ENCODE data around the gene ARHGAP45. TPM values are rescaled to one million over a fixed set of nuclear protein-coding genes. Genes with fewer than 3 reads are reported as not detected.
A peak's percentile ranks its signal among the peaks of the same experiment; 100 is the strongest.

ARHGAP45 gene
- total RNA-seq, 4 donors from 2014 or later = 0.83 to 7.6 (median 3.4) TPM

DNA sequence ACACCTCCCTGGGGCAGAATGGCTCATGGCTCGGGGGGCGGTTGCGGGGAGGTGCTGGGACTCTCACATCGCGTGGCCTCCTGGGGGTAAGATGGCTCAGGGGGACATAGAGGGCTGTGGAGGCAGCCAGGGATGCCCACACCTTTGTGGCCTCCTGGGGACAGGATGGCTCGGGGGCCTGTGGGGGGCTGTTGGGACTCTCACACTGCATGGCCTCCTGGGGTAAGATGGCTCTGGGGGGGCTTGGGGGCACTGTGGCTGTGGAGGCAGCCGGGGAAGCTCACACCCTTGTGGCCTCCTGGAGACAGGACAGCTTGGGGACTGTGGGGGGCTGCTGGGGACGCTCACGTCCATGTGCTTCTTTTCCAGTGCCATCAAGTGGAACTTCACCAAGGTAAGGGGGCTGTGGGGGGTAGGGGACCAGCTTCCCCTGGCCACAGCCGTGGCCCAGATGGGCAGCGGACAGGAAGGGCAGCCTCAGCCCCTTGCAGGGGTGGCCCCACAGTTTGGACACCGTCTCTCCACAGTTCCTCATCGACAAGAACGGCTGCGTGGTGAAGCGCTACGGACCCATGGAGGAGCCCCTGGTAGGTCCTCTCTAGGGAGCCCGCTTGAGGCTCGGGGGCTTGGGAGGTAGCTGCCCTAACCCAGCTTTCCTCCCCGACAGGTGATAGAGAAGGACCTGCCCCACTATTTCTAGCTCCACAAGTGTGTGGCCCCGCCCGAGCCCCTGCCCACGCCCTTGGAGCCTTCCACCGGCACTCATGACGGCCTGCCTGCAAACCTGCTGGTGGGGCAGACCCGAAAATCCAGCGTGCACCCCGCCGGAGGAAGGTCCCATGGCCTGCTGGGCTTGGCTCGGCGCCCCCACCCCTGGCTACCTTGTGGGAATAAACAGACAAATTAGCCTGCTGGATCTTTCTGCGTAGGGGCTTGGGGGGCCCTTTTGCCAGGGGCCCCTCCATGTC, 39.2 kb downstream of the ARHGAP45 start:
- Histone ChIP-seq H3K9me3 (no peaks in the 10 kb centered on the region), H3K36me3 (peaks cover 0 to 22% of the 10 kb centered on the region in 2 donors), H3K27ac (peak overlapping the region in 3 of 4 donors; percentile 15 to 100 (median 95)), H3K4me3 (peak overlapping the region in 1 of 4 donors; percentile 69), H3K27me3 (no peaks in the 10 kb centered on the region), H3K4me1 (peaks cover 32 to 34% of the 10 kb centered on the region in 2 donors)
- intact Hi-C loops (cut with DNase I; ENCODE audit: low total_unique reads) = loop anchor here (2.0 to 10.0 kb wide), 2 partner anchors 135 to 959 kb away; partner anchors contain the start of gene ATP5F1D
- no peak for DNase-seq
- in situ Hi-C loops (cut with MboI; ENCODE audit: low sequenced_read_pairs in 4 of 4) = no loop called here
- ATAC-seq = no peak
- TF ChIP-seq, protein P1, sequence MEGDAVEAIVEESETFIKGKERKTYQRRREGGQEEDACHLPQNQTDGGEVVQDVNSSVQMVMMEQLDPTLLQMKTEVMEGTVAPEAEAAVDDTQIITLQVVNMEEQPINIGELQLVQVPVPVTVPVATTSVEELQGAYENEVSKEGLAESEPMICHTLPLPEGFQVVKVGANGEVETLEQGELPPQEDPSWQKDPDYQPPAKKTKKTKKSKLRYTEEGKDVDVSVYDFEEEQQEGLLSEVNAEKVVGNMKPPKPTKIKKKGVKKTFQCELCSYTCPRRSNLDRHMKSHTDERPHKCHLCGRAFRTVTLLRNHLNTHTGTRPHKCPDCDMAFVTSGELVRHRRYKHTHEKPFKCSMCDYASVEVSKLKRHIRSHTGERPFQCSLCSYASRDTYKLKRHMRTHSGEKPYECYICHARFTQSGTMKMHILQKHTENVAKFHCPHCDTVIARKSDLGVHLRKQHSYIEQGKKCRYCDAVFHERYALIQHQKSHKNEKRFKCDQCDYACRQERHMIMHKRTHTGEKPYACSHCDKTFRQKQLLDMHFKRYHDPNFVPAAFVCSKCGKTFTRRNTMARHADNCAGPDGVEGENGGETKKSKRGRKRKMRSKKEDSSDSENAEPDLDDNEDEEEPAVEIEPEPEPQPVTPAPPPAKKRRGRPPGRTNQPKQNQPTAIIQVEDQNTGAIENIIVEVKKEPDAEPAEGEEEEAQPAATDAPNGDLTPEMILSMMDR (IDR thresholded peaks at IDR 0.05 in 4 of 5, conservative IDR thresholded peaks at IDR 0.05 in 1 of 5) = no peak
- no peak for TF ChIP-seq POLR2A (IDR thresholded peaks at IDR 0.05)

DNA sequence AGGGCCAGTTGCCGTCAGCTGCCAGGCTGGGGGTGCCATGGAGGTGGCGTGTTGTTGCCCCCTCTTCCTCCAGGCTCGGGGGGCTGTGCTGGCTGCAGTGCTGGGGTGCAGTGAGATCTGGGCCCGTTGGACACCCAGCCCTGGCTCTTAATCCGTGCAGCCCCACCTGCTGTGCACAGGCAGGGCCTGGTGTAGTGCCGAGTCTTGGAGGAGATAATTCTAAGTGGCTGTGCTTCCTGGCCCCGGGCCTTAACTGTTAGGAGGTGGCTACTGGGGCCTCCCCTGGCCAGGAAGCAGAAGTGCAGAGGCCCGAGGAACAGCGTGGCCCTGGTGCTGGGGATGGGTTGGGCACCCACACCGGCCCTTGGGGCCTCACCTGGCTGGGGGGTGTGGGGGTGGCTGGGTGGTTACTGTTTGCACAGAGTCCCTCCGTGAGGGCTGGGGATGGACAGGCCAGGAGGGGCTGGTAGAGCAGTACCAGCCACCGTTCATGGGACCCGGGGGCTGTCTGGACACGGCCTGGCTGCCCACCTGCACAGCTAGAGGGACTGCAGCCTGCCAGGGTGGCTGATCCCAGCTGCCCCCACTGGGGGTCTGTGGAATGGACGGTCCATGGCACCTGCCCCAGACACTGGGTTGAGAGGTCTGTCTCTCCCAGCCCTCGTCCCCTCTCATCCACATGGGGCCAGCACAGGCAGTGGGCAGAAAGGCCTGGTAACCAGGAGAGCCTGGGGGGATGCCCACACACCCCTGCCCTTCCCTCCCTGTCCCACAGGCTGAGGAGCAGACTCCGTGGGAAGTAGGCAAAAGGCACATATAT, 40.1 kb downstream of the ARHGAP45 start:
- no peaks in the 10 kb centered on the region for H3K9me3 ChIP-seq
- no peaks in the 10 kb centered on the region for H3K27me3 ChIP-seq
- in situ Hi-C loops (cut with MboI; ENCODE audit: low sequenced_read_pairs in 4 of 4) = no loop called here
- peaks cover 23 to 32% of the 10 kb centered on the region in 2 donors for H3K4me1 ChIP-seq
- H3K4me3 ChIP-seq = no peak overlapping the region
- ATAC-seq (no peak), DNase-seq (no peak)
- peaks cover 0 to 22% of the 10 kb centered on the region in 2 donors for H3K36me3 ChIP-seq
- peak overlapping the region in 3 of 4 donors; percentile 2 to 95 (median 15) for H3K27ac ChIP-seq
- TF ChIP-seq, protein P1 (IDR thresholded peaks at IDR 0.05 in 4 of 5, conservative IDR thresholded peaks at IDR 0.05 in 1 of 5) = no peak
- no peak for TF ChIP-seq POLR2A (IDR thresholded peaks at IDR 0.05)
- intact Hi-C loops (cut with DNase I; ENCODE audit: low total_unique reads) = loop anchor here (10.0 kb wide), 1 partner anchor 958 kb away; no protein-coding TSS in a partner anchor

DNA sequence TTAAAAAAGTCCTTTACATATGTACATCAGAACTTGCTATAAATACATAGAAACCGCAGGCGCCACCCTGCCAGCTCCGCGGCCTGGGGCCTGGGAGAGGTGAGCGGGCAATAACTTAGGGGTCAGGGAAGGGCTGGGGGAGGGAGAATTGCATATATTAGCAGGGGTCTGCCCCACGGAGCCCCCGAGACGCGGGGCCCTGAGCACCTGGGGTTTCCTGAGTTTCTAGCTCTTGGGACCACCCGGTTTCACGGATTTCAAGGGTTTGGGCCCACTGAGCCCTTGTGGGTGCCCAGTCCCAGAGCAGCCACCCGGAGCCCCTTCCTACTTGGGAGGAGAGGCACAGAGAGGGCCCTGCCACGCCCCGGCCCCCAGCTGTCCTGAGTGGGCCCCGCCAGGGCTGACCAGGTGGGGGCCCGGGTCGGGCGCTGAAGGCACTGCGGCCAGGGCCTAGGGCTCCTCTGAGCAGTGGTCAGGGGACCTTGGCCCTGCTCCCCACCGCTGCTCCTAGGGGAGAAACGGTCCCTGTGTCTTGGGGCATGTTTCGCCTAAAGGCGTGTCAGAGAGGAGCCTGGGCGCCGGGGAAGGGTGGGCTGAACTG, 40.8 kb downstream of the ARHGAP45 start:
- intact Hi-C loops (cut with DNase I; ENCODE audit: low total_unique reads) = loop anchor here (10.0 kb wide), 1 partner anchor 957 kb away; no protein-coding TSS in a partner anchor
- ATAC-seq (no peak), DNase-seq (no peak)
- no peak for TF ChIP-seq POLR2A (IDR thresholded peaks at IDR 0.05)
- TF ChIP-seq, protein P1 (IDR thresholded peaks at IDR 0.05 in 4 of 5, conservative IDR thresholded peaks at IDR 0.05 in 1 of 5) = no peak
- H3K27ac ChIP-seq = peak overlapping the region in 1 of 4 donors; percentile 2
- H3K36me3 ChIP-seq = peaks cover 0 to 22% of the 10 kb centered on the region in 2 donors
- in situ Hi-C loops (cut with MboI; ENCODE audit: low sequenced_read_pairs in 4 of 4) = no loop called here
- H3K4me1 ChIP-seq = peaks cover 16 to 26% of the 10 kb centered on the region in 2 donors
- no peaks in the 10 kb centered on the region for H3K27me3 ChIP-seq
- H3K4me3 ChIP-seq = no peak overlapping the region
- H3K9me3 ChIP-seq = no peaks in the 10 kb centered on the region

DNA sequence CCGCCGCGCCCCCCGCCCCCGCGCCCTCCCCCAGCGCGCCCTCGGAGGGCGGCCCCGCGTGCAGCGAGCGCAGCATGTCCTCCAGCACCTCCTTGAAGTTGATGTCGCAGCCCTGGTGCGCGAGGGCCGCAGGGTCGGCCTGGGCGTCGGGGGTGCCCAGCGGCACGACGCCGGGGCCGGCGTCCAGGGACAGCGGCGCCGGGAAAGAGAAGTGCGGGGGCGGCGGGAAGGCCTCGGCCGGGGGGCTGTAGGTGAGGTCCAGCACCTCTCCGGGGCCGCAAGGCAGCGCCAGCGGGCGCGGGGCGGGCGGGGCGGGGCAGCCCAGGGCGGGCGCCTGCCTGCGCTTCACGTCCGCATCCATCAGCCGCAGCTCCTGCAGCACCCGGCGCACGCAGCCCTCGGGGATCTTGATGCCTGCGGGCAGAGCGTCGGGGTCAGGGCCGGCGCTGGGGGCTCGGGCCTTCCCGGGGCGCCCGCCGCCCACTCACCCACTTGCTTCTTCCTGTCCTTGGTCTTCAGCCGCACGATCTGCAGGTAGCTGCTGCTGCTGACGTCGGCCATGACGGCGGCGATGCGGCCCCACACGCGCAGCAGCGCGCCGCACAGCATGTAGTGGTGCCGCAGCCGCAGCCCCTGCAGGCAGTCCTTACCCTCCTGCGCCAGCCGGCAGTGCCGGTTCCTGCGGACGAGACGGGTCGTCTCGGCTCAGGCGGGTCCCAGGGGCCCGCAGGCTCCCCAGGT, 41.5 kb downstream of the ARHGAP45 start:
- ATAC-seq = no peak
- no peaks in the 10 kb centered on the region for H3K27me3 ChIP-seq
- no peak for TF ChIP-seq POLR2A (IDR thresholded peaks at IDR 0.05)
- TF ChIP-seq, protein P1 (IDR thresholded peaks at IDR 0.05 in 4 of 5, conservative IDR thresholded peaks at IDR 0.05 in 1 of 5) = no peak
- peaks cover 0 to 22% of the 10 kb centered on the region in 2 donors for H3K36me3 ChIP-seq
- peak overlapping the region in 1 of 4 donors; percentile 62 for H3K27ac ChIP-seq
- DNase-seq = no peak
- no peaks in the 10 kb centered on the region for H3K9me3 ChIP-seq
- H3K4me3 ChIP-seq = no peak overlapping the region
- in situ Hi-C loops (cut with MboI; ENCODE audit: low sequenced_read_pairs in 4 of 4) = no loop called here
- peaks cover 10 to 26% of the 10 kb centered on the region in 2 donors for H3K4me1 ChIP-seq
- intact Hi-C loops (cut with DNase I; ENCODE audit: low total_unique reads) = loop anchor here (10.0 kb wide), 1 partner anchor 956 kb away; no protein-coding TSS in a partner anchor

Measured in gastrocnemius medialis (tissue), 4 donors.